Smooth muscle cell (in vitro differentiated cells): Measurements from ENCODE around the gene ROR1. TPM values are rescaled to one million over a fixed set of nuclear protein-coding genes. Genes with fewer than 3 reads are reported as not detected.

Experiments used
- DNase-seq: peaks from one replicate; lab custom pipeline; 2025; ENCODE audit not compliant: unreplicated experiment; lab: John Stamatoyannopoulos, UW
- H2AFZ ChIP-seq: fragments of 200-600 bp; sonication (generic); 2 replicates; pipeline ENCODE4 v1.6.0; 2016; ENCODE audit warnings: antibody characterized with exemption, low read depth, mild to moderate bottlenecking
- H3F3A ChIP-seq: fragments of 200-600 bp; sonication (generic); 2 replicates; pipeline ENCODE4 v1.6.0; 2017; ENCODE audit warnings: antibody characterized with exemption, low read depth
- H3K27ac ChIP-seq: fragments of 200-600 bp; sonication (generic); 2 replicates; pipeline ENCODE4 v1.5.1; 2016; ENCODE audit warnings: low read depth, mild to moderate bottlenecking
- H3K27me3 ChIP-seq: fragments of 200-600 bp; sonication (generic); 2 replicates; pipeline ENCODE4 v1.6.1; 2016; ENCODE audit warnings: low read depth, mild to moderate bottlenecking
- H3K36me3 ChIP-seq: fragments of 200-600 bp; sonication (generic); 2 replicates; pipeline ENCODE4 v1.5.1; 2016; ENCODE audit warnings: low read depth
- H3K4me1 ChIP-seq: fragments of 200-600 bp; sonication (generic); 2 replicates; pipeline ENCODE4 v1.5.1; 2016; ENCODE audit warnings: low read depth
- H3K4me2 ChIP-seq: fragments of 200-600 bp; sonication (generic); 2 replicates; pipeline ENCODE4 v1.6.0; 2016; ENCODE audit warnings: mild to moderate bottlenecking
- H3K4me3 ChIP-seq: fragments of 200-600 bp; sonication (generic); 2 replicates; pipeline ENCODE4 v1.5.1; 2016; ENCODE audit warnings: mild to moderate bottlenecking
- H3K79me2 ChIP-seq: fragments of 200-600 bp; sonication (generic); 2 replicates; pipeline ENCODE4 v1.6.0; 2016; ENCODE audit warnings: low read depth, mild to moderate bottlenecking
- H3K9ac ChIP-seq: fragments of 200-600 bp; sonication (generic); 2 replicates; pipeline ENCODE4 v1.6.0; 2016; ENCODE audit warnings: low read depth
- H3K9me3 ChIP-seq: fragments of 200-600 bp; sonication (generic); replicated peaks from 2 replicates; pipeline ENCODE4 v1.5.1; 2016; ENCODE audit warnings: low read depth
- H4K20me1 ChIP-seq: fragments of 200-600 bp; sonication (generic); 2 replicates; pipeline ENCODE4 v1.6.0; 2016; ENCODE audit warnings: low read depth
- WGBS: methylation state at CpG from one replicate; pipeline ENCODE4 v1.1.7; 2016; ENCODE audit warnings: low lambda C conversion rate; 5-methylcytosine and 5-hydroxymethylcytosine counted together
- polyA plus RNA-seq: library from polyadenylated mRNA; unstranded; fragments of >200 nt; fragmentation: Nextera tagmentation; extraction: Ambion mirVana; gene quantifications from 2 replicates; pipeline ENCODE4 v1.2.1, GENCODE V29; 2016
- total RNA-seq: library from RNA; depleted of rRNA; stranded (reverse); fragments of >200 nt; gene quantifications from 2 replicates; pipeline ENCODE4 v1.2.3, GENCODE V29; 2014
- TF ChIP-seq, protein P1 (sequence below): fragments of 200-600 bp; sonication (generic); IDR thresholded peaks from 2 replicates; pipeline ENCODE4 v1.5.1; 2017; ENCODE audit warnings: borderline replicate concordance, mild to moderate bottlenecking, antibody characterized with exemption; ENCODE audit not compliant: insufficient read depth, poor library complexity, severe bottlenecking

The ROR1 gene
- total RNA-seq: 7.2 and 8.0 TPM in 2 replicates
- polyA plus RNA-seq: 3.3 and 6.1 TPM in 2 replicates

- H3K9ac ChIP-seq: peak within 1 kb of the TSS; percentile 43
- H3K4me2 ChIP-seq: peak within 1 kb of the TSS; percentile 98
- H3F3A ChIP-seq: peaks cover 6% of the 10 kb centered on the region
- no peaks in the 10 kb centered on the region for H3K9me3 ChIP-seq
- H3K4me3 ChIP-seq: peak within 1 kb of the TSS; percentile 80
- H2AFZ ChIP-seq: peak within 1 kb of the TSS; percentile 91
- no peaks in the 10 kb centered on the region for H3K36me3 ChIP-seq
- H3K79me2 ChIP-seq: peaks cover 25% of the 10 kb centered on the region
- peak; percentile 62 for DNase-seq
- no peaks in the 10 kb centered on the region for H3K27me3 ChIP-seq
- no peak within 1 kb of the TSS for H3K27ac ChIP-seq
- no peaks in the 10 kb centered on the region for H4K20me1 ChIP-seq
- peaks cover 31% of the 10 kb centered on the region for H3K4me1 ChIP-seq
- TF ChIP-seq, protein P1, sequence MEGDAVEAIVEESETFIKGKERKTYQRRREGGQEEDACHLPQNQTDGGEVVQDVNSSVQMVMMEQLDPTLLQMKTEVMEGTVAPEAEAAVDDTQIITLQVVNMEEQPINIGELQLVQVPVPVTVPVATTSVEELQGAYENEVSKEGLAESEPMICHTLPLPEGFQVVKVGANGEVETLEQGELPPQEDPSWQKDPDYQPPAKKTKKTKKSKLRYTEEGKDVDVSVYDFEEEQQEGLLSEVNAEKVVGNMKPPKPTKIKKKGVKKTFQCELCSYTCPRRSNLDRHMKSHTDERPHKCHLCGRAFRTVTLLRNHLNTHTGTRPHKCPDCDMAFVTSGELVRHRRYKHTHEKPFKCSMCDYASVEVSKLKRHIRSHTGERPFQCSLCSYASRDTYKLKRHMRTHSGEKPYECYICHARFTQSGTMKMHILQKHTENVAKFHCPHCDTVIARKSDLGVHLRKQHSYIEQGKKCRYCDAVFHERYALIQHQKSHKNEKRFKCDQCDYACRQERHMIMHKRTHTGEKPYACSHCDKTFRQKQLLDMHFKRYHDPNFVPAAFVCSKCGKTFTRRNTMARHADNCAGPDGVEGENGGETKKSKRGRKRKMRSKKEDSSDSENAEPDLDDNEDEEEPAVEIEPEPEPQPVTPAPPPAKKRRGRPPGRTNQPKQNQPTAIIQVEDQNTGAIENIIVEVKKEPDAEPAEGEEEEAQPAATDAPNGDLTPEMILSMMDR: peak; percentile 51
- under 1% methylated on average over 65 of the region's 99 CpGs for WGBS
Observed at GRCh38 chr1:63773815-63774616, at the start of gene ROR1. ROR1 (plus strand) TSS chr1:63774017.

- peaks cover 12% of the 10 kb centered on the region for H3K4me1 ChIP-seq
- no peak overlapping the region for H3K4me3 ChIP-seq
- no peak for DNase-seq
- H3K27ac ChIP-seq: no peak overlapping the region
- no peaks in the 10 kb centered on the region for H3K9me3 ChIP-seq
- H3K9ac ChIP-seq: no peak overlapping the region
- no peak overlapping the region for H3K4me2 ChIP-seq
- no peaks in the 10 kb centered on the region for H3F3A ChIP-seq
- H3K79me2 ChIP-seq: no peaks in the 10 kb centered on the region
- no peaks in the 10 kb centered on the region for H3K36me3 ChIP-seq
- no peaks in the 10 kb centered on the region for H3K27me3 ChIP-seq
- no peak overlapping the region for H2AFZ ChIP-seq
- no peaks in the 10 kb centered on the region for H4K20me1 ChIP-seq
- 94% methylated on average over 3 of the region's 3 CpGs for WGBS
- TF ChIP-seq, protein P1: no peak
Observed at GRCh38 chr1:63724375-63724899, 49.4 kb upstream of the ROR1 start.

DNA sequence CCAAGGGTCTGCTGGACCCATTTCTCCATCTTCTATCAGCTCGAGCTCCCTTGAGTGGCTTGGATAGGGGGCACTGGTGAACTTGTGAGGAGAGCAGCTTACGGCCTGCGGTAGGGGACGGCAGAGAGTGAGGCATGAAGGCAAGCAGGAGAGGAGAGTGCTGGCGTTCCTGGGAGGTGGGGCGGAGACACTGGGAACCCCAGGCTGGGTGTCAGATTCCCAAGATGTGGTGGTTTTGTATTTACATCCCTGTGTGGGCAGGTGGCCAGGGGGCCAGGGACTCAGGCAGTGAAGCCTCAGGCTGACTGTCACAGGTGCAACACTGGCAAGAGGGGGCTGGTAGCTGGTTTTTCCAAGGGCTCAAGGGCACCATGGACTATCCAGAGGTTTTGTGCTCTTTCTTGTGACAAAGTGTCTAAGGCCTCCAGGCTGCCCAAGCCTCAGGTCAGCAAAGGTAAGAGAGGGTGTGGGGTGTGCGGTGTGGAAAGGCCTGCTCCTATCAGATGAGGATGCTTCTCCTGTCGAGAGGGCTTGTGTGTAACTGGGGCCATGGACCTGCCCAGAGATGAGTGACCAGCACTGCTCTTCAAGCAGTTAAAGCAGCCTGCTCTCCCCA lies 45.1 kb upstream of the ROR1 start:
- peaks cover 11% of the 10 kb centered on the region for H3F3A ChIP-seq
- H3K9me3 ChIP-seq: no peaks in the 10 kb centered on the region
- peaks cover 4% of the 10 kb centered on the region for H3K4me1 ChIP-seq
- H3K79me2 ChIP-seq: no peaks in the 10 kb centered on the region
- no peaks in the 10 kb centered on the region for H3K27me3 ChIP-seq
- no peak overlapping the region for H3K9ac ChIP-seq
- DNase-seq: no peak
- no peaks in the 10 kb centered on the region for H3K36me3 ChIP-seq
- TF ChIP-seq, protein P1: no peak
- no peak overlapping the region for H3K4me2 ChIP-seq
- no peaks in the 10 kb centered on the region for H4K20me1 ChIP-seq
- WGBS: 93% methylated on average over 8 of the region's 8 CpGs
- no peak overlapping the region for H2AFZ ChIP-seq
- H3K27ac ChIP-seq: no peak overlapping the region
- no peak overlapping the region for H3K4me3 ChIP-seq
